Fibroblast of skin of left quadriceps (primary cell): ENCODE measurements around the gene EIF4A2.
A peak's percentile ranks its signal among the peaks of the same experiment; 100 is the strongest.

Experiments
- DNase-seq, 2 experiments: peaks; one replicate each; pipeline ENCODE4 v3.0.0-alpha.2; 2013; ENCODE audit warnings: low read depth in 2 of 2

The EIF4A2 gene

DNA sequence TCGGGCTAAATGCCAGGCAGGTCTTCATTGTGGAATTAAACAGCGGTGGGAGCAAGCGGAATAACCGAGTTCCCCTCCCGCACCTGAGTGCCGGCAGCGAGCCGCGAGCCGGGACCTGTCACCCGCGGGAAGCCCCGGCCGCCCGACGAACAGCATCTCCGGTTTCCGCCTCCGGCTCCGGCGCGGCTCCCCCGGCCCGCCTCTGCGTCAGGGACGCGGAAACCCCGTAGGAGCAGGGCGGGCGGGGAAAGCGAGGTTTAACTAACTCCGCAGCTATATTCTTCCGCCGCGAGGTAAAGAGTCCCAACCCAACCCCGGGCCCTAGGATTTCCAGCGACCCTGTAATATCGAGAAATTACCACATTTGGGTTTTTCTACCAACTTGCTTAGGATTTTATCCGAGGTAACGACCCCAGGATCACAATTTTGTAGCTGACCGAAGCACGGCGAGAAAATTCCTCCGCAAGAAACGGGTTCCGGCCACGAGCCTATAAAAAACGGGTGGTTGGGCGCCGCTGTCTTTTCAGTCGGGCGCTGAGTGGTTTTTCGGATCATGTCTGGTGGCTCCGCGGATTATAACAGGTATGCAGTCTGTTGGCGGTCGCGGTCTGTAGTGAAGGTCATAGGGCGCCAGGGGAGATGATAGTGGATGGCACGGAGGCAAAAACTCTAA, at the start of gene EIF4A2:
Gene EIF4A2, plus strand, starts transcription at position 520 of the 673 bp plus-strand sequence. Its CDS starts 34 bp downstream, at position 554.
- DNase-seq = peak; percentile 79 to 80

- DNase-seq = no peak
Measured at GRCh38 chr3:186742618-186743380, 40.6 kb upstream of the EIF4A2 start.

DNA sequence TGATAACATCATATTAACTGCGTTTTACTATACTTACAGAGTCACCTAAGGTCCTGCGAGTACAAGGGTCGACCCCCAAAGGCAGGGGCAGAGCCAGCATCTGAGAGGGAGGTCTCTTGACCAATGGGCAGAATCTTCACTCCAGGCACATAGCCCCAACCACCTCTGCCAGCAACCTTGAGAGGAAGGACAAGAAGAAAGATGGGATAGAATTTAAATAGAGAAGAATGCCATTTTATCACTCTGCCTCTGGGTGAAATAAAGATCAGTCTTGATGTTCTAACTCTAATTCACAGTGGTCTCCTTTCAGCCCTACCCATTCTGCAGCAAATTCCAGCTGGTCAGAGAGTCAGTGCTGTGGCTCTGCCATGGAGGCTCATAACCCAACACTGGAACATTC, 39.7 kb upstream of the EIF4A2 start:
- no peak for DNase-seq

GRCh38 chr3:186746008-186746407, 37.4 kb upstream of the EIF4A2 start:
- peak; percentile 65 to 66 for DNase-seq

GRCh38 chr3:186750316-186750715, 33.1 kb upstream of the EIF4A2 start:
- DNase-seq = no peak

DNA sequence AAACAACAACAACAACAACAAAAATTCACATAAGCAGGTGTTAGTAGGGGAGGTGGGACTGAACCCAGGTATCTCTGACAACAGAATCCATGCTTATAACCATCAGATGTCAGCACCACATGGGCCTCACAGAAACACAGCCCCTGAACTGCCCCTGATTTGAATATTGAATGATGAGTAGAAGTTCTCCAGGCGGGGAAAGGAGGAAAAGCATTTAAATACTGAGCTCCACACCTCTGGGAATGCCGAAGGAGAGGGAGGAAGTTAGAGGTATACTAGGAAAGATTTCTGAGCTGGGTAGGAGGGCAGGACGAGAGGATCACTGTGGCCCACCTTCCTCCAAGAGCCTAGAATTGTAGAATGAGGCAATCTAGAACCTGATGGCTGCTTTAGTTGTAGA, 31.9 kb upstream of the EIF4A2 start:
- no peak for DNase-seq

DNA sequence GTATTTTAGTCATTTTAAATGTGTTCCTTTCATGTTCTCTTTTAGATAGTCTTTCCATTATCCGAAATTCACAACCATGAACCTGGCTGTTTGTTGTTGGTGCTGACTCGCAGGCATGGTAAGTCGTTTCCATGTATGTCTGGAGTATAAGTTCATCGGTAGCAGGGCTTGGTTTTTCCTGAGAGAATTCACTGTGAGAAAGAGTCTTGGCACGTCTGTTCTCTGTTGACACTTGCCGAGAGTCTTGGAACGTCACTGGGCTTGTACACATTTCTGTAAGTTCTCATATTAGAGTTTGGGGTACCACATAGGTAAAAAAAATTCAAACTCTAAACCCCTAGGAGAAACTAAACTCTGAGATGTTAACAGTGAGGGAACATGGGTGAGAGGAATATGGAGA, 29.4 kb upstream of the EIF4A2 start:
- no peak for DNase-seq

DNA sequence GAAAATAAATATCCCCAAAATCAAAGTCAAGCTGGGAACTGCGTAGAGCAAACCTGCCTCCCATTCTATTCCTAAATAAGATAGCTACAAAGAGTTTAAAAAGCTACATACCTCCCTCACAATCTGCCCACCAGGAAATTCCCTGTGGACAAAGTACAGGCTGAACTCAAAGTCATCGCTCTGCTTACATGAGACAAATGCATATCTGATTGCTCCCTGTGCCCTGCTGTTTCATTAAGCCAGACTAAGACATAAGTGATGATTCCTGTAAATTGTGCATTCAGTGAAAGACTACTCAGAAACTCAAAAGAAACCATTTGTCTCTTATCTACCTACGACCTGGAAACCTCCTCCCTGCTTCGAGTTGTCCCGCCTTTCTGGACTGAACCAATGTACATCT, 28.5 kb upstream of the EIF4A2 start:
- no peak for DNase-seq

GRCh38 chr3:186757214-186757613, 26.2 kb upstream of the EIF4A2 start:
- no peak for DNase-seq

DNA sequence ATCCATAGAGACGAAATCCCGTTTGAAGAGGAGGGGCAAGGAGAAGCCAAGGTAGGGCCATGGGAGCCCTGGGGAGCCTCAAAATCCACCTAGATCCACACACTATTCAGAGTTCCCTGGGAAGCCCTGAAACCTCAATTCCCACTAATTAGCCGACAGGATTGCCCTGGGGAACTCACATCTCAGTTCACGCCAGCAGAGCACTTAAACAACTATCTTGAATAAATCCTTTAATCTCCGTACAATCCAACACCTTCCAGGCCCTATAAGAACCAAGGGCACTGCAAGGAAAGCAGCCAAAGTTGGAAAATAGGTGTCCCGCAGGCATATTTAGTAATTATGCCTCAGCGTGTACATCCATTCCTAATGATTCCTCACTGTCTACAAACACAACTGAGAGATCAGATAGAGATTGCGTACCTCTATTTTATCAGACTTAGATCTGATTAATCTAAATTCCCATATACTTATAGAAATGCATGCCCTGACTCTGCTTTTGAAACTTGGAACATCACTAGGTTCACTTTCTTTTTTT, 25.6 kb upstream of the EIF4A2 start:
- DNase-seq = no peak

- no peak for DNase-seq
Measured at GRCh38 chr3:186759231-186759930, 24.0 kb upstream of the EIF4A2 start.

DNA sequence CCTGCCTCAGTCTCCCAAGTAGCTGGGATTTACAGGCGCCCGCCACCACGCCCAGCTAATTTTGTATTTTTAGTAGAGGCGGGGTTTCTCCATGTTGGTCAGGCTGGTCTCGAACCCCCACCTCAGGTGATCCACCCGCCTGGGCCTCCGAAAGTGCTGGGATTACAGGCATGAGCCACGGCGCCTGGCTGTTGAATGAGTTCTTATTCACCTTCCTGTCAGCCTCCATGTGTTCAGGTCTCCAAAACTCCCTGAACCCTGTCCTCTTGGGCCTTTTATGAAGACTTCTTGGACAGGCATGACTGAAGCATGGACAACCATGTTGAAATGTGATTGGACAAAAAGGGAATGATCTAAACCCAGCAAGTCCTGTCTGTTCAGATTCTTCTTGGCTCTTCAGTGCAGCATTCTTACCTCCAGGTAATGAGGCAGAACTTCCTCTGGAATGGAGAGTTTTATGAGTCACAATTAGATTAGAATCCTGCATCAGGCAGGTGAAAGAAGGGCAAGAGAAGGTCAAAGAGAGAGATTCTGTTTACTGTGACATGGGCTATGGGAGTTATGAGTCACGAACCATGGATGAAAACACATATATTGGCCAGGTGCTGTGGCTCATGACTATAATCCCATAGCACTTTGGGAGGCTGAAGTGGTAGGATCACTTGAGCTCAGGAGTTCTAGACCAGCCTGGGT, 23.1 kb upstream of the EIF4A2 start:
- DNase-seq = no peak

GRCh38 chr3:186760897-186761447, 22.4 kb upstream of the EIF4A2 start:
- no peak for DNase-seq

- no peak for DNase-seq
Measured at GRCh38 chr3:186772281-186772694, 11.1 kb upstream of the EIF4A2 start.

GRCh38 chr3:186772701-186773417, 10.5 kb upstream of the EIF4A2 start:
- DNase-seq = no peak

GRCh38 chr3:186775999-186776398, 7.4 kb upstream of the EIF4A2 start:
- DNase-seq = no peak

GRCh38 chr3:186779204-186779603, 4.2 kb upstream of the EIF4A2 start:
- no peak for DNase-seq

GRCh38 chr3:186782542-186783057, 777 bp upstream of the EIF4A2 start:
- DNase-seq = no peak

DNA sequence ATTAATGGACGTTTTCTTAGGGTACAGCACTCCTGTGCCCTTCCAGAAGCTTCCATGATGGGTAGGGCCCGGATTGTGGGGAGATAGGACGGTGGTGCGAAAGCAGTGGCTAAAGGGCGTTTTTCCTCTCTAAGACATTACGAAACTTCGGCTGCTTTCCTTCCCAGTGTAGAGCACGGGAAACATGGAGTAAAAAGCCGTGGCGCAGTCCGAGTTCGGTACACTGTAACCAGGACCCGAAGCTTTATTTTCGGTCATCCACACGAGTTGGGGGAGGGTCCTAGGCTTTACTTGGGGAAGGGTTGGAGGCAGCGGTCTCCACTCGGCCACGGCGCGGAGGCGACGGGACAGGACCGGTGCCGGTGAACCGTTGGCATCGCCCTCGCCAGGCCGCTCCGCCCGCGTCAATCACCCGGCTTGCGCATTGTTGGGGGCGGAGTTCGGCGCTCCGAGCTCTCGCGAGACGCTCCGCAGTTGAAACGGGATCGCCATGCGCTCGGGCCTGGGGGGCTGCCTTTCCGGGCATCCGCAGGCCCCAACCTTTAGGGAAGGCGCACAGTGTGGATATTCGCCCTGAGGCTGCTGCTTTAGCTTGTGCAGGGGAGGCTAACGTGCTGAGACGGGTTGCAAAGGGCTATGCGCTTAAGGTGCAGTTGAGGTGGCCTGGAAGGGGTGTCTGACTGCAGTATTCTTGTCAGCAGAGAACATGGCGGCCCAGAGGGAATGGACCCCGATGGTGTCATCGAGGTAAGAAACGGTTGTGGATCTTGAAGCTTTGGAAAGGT, 546 bp downstream of the EIF4A2 start:
- peak in 1 of 2 experiments; percentile 43 for DNase-seq
